GM12864 (cell line): ENCODE results near the gene PNLIP.

ENCODE experiments used
- DNase-seq: peaks from one replicate; pipeline ENCODE4 v3.0.0-alpha.2; 2011; ENCODE audit warnings: low read depth
- H3K4me3 ChIP-seq: 2 replicates; pipeline ENCODE4 v1.5.1; 2011; ENCODE audit warnings: mild to moderate bottlenecking, low read depth, low read length, control low read depth
- TF ChIP-seq, protein P1 (sequence below): IDR thresholded peaks from 2 replicates; pipeline ENCODE4 v1.5.1; 2011; ENCODE audit warnings: low read depth, mild to moderate bottlenecking, moderate library complexity, low read length, control low read depth, inconsistent platforms; ENCODE audit errors: missing control alignments

Gene PNLIP

DNA sequence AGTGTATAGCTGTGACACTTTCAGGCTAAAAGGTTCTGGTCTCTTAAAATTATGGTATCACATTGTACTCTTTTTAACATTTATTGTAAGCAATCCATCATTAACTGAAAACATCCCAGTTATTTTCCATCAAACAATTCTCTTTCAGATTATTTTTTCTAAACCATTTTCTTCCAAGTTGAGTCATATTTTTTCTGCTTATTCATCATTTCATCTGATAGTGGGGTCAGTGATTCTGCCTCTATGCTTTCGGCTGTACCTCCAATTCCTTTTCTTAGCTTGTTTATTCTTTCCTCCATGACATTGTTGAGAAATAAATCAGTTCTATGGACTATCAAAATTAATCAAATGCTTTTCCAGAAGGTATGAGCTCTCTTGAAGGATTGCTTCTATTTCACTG, 609 bp upstream of the PNLIP start:
- TF ChIP-seq, protein P1, sequence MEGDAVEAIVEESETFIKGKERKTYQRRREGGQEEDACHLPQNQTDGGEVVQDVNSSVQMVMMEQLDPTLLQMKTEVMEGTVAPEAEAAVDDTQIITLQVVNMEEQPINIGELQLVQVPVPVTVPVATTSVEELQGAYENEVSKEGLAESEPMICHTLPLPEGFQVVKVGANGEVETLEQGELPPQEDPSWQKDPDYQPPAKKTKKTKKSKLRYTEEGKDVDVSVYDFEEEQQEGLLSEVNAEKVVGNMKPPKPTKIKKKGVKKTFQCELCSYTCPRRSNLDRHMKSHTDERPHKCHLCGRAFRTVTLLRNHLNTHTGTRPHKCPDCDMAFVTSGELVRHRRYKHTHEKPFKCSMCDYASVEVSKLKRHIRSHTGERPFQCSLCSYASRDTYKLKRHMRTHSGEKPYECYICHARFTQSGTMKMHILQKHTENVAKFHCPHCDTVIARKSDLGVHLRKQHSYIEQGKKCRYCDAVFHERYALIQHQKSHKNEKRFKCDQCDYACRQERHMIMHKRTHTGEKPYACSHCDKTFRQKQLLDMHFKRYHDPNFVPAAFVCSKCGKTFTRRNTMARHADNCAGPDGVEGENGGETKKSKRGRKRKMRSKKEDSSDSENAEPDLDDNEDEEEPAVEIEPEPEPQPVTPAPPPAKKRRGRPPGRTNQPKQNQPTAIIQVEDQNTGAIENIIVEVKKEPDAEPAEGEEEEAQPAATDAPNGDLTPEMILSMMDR: no peak
- no peak for DNase-seq
- no peak overlapping the region for H3K4me3 ChIP-seq

DNA sequence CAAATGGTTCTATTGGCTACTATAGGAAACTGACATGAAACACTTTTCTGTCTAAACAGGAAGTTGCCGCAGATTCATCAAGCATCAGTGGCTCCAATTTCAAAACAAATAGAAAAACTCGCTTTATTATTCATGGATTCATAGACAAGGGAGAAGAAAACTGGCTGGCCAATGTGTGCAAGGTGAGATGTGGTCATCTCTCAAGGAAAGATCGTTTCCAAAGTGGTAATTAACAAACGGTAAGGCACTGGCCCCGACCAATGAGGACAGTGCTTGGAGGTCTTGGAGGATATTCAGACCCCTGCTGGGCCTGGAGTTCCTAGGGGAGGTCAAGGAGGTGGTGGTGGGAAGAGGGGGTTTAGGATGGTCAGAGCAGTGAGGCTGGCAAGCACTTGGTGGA, 2.6 kb downstream of the PNLIP start:
- no peak for DNase-seq
- no peak overlapping the region for H3K4me3 ChIP-seq
- TF ChIP-seq, protein P1: no peak

DNA sequence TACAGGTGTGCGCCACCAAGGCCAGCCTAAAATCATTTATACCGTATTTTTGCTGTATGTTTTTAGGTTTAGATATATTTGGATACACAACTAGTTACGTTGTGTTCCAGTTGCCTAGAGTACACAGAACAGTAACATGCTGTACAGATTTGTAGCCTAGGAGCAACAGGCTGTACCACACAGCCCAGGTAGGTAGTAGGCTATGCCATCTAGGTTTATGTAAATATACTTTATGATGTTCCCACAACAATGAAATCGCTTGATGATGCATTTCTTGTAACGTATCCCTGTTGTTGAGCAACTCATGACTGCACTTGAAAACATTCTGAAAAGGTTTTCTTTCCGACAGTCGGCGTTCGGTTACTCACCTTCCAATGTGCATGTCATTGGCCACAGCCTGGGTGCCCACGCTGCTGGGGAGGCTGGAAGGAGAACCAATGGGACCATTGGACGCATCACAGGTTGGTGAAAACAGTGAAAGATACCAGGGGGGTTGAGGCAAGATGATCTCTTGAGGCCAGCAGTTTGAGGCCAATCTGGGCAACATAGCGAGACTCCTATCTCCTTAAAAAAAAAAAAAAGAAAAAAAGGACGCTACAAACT, 7.7 kb downstream of the PNLIP start:
- TF ChIP-seq, protein P1: no peak
- H3K4me3 ChIP-seq: no peak overlapping the region
- DNase-seq: no peak

DNA sequence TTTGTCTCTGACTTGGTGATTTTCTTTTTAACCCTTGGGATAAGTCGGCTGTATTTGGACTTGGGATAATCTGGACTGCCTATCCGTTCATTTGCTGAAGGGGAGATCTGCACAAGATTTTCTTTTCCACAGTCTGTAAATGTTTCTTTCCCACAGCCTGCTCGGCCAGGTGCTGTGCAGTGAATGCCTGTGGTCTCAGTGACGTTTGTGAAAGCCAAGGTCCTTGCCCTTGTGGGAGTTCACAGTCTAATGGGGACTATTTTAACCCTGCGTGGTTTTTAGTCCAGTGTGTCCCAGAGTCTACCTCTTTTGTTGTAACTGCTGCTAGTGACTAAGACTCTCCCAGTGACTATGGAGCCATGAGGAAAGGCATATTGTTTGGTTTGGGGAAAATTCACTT, 8.9 kb downstream of the PNLIP start:
- H3K4me3 ChIP-seq: no peak overlapping the region
- TF ChIP-seq, protein P1: no peak
- no peak for DNase-seq

DNA sequence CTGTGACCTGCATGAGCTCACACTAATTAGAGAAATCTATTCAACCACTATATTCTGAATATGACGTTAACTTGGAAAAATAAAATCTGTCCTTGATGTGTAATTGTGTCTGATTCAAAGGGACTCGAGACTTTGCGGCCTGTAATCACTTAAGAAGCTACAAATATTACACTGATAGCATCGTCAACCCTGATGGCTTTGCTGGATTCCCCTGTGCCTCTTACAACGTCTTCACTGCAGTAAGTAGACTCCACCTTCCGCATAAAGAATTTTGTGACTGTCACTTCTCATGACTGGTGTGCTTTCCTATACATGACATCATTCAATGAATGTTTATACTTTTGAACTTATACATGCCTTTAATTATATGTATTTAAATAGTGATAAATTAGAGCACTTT, 10.1 kb downstream of the PNLIP start:
- H3K4me3 ChIP-seq: no peak overlapping the region
- TF ChIP-seq, protein P1: no peak
- no peak for DNase-seq

DNA sequence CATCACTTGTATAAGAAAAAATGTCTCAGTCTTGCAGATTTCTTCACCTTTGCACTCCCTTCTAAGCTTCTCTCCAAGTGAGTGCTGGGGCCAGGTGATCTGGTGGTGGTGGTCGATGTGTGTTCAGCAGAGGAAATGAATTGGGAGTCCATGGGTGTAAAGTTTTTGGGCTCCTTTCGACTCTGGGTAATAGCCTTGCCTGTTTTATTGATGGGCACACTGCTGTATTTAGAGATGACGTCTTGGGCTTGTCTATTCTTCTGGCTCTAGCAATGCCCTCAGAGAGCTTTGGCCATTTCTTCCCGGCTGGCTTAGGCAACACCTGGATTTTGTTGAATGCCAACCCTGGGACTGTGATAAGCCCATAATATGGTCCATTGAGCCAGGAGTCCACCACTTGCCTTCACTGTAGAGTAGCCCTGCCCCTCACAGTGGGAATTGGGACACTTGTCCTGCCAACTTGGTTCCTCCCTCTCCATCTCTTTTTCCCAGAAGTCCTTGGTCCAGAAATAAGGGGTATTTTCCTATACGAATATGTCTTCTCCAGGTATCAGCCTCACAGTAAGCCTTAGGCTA, 11.7 kb downstream of the PNLIP start:
- TF ChIP-seq, protein P1: no peak
- no peak for DNase-seq

DNA sequence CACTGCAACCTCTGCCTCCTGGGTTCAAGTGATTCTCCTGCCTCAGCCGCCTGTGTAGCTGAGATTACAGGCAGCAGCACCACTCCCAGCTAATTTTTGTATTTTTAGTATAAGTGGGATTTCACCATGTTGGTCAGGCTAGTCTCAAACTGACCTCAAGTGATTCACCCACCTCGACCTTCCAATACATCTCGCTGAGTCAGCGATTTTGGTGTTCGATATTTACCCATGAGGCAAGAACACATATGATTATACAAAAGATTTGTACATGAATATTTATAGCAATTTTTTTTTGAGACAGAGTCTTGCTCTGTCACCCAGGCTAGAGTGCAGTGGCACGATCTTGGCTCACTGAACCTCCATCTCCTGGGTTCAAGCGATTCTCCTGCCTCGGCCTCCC, 19.8 kb downstream of the PNLIP start:
- TF ChIP-seq, protein P1: no peak
- no peak for DNase-seq
- no peak overlapping the region for H3K4me3 ChIP-seq

More for the DNA sequence above, 11.7 kb downstream of the PNLIP start:
- H3K4me3 ChIP-seq: no peak overlapping the region
